Neuron (in vitro differentiated cells): ENCODE measurements around the gene TCF4.
A peak's percentile ranks its signal among the peaks of the same experiment; 100 is the strongest.

Experiments used
- H2AFZ ChIP-seq: one replicate; pipeline ENCODE4 v1.6.1; 2013; ENCODE audit warnings: low read depth, mild to moderate bottlenecking, inconsistent platforms, low read length, moderate library complexity
- H3K27me3 ChIP-seq: one replicate; pipeline ENCODE4 v1.6.1; 2013; ENCODE audit warnings: low read length; ENCODE audit not compliant: insufficient read depth
- H3K36me3 ChIP-seq: one replicate; pipeline ENCODE4 v1.6.1; 2013; ENCODE audit warnings: low read length; ENCODE audit not compliant: insufficient read depth
- H3K4me1 ChIP-seq: one replicate; pipeline ENCODE4 v1.6.1; 2013; ENCODE audit warnings: low read length; ENCODE audit not compliant: insufficient read depth
- H3K4me3 ChIP-seq: 2 replicates; pipeline ENCODE4 v1.5.1; 2013; ENCODE audit warnings: mild to moderate bottlenecking, low read length, moderate library complexity
- H3K9me3 ChIP-seq: one replicate; pipeline ENCODE4 v1.6.1; 2013; ENCODE audit warnings: low read length

The TCF4 gene

DNA sequence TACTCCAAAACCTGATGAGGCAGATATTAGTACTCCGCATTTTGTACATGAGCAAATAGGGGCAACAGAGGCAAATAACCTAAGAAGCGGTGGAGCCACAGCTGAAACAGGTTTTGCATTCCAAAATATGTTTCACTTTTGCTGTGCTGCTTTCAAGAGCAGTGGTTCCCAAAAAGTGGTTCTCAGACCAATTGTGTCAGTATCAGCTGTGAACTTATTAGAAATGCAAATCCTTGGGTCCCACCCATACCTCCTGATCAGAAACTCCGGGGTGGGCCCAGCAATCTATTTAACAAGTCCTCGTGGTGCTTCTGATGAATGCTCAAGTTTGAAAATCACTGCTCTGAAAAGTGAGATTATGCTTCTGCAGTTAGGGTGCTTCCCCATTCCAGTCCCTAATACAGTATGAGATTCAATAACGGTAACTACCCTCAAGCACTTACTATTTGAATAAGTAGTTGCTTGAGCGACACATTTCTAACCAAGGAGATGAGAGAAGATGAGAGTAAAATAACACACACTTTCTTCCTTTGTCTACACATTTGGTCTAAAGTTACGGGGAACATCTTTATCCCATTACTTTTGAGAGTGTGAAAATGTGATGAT, 17.8 kb upstream of the TCF4 start:
- Histone ChIP-seq H3K4me3 (no peak overlapping the region), H3K36me3 (no peaks in the 10 kb centered on the region), H3K27me3 (no peaks in the 10 kb centered on the region), H3K4me1 (no peaks in the 10 kb centered on the region), H2AFZ (no peak overlapping the region), H3K9me3 (no peaks in the 10 kb centered on the region)

DNA sequence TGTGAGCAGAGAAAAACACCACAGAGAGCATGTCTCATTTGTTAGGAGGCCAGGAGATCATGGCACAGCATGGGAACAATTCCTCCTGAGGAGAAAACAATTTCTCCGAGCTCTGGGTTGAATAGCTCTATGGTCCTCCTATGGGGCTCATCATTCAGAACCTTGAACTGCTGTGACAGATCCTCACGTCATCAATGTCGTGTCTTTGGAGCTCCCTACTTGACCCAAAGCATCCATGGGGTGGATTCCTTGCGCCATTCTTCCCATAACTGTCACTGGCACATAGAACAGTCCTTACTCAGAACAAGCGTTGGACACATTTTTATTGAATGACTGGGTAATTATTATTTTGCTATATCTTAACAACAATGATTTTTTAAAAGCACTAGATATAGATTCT, 15.8 kb upstream of the TCF4 start:
- no peak overlapping the region for H3K4me3 ChIP-seq
- H3K9me3 ChIP-seq = no peaks in the 10 kb centered on the region
- H3K4me1 ChIP-seq = no peaks in the 10 kb centered on the region
- H2AFZ ChIP-seq = no peak overlapping the region
- no peaks in the 10 kb centered on the region for H3K27me3 ChIP-seq
- no peaks in the 10 kb centered on the region for H3K36me3 ChIP-seq

DNA sequence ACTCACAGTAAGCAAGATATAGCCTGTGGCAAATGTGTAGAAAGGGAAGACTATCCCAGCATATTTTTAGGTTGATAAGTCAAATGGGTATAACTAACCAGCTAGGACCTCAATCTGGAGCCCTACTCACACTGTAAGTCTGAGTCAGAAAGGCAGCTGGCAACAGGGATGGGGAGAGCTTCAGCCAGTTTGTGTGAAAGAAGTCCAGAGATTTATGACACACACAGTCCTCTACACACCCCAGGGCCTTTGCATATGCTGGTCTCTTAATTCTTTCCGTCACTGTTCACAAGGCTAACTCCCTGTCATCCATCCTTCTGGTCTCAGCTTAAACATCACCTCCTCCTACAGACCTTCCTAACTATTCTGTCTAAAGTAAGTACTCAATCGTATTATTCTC, 5.9 kb upstream of the TCF4 start:
- Histone ChIP-seq H3K27me3 (no peaks in the 10 kb centered on the region), H2AFZ (no peak overlapping the region), H3K9me3 (no peaks in the 10 kb centered on the region), H3K4me3 (no peak overlapping the region), H3K4me1 (peaks cover 6% of the 10 kb centered on the region), H3K36me3 (no peaks in the 10 kb centered on the region)

DNA sequence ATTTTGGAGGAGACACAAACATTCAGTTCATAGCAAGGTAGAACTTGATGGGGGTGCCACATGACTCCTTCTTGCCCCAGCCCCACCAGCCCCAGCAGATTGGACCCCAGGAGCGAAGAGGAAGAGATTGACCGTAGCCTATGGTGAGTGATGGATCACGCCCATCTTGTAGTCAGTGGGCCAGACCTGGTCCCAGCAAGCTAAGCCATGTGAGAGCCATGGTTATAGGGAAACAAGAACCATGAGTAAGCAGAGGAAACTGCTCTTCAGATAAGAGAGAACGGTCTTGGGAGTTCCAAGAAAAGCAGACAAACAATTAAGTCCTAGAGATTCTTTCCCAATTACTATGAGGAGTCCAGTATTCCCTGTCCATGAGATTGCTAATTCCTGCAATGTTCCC, 4.6 kb upstream of the TCF4 start:
- Histone ChIP-seq H3K4me3 (no peak overlapping the region), H3K36me3 (no peaks in the 10 kb centered on the region), H3K4me1 (peaks cover 6% of the 10 kb centered on the region), H3K9me3 (no peaks in the 10 kb centered on the region), H3K27me3 (no peaks in the 10 kb centered on the region), H2AFZ (no peak overlapping the region)

DNA sequence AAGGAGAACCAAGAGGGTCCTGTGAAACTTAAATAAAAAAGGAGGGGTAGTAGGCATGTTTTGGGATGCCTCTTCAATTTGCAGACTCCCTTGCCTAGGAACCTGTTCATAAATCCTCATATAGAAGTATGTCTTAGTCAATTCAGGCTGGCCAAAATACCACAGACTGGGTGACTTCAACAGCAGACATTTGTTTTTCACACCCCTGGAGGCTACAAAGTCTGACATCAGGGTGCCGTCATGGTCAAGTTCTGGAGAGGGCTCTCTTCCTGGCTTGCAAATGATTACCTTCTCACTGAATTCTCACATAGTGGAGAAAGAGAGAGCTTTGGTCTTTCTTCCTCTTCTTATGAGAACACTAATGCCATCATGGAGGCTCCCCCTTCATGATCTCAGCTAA, 4.1 kb upstream of the TCF4 start:
- Histone ChIP-seq H3K4me1 (peaks cover 6% of the 10 kb centered on the region), H3K9me3 (no peaks in the 10 kb centered on the region), H2AFZ (no peak overlapping the region), H3K36me3 (no peaks in the 10 kb centered on the region), H3K27me3 (no peaks in the 10 kb centered on the region), H3K4me3 (no peak overlapping the region)

DNA sequence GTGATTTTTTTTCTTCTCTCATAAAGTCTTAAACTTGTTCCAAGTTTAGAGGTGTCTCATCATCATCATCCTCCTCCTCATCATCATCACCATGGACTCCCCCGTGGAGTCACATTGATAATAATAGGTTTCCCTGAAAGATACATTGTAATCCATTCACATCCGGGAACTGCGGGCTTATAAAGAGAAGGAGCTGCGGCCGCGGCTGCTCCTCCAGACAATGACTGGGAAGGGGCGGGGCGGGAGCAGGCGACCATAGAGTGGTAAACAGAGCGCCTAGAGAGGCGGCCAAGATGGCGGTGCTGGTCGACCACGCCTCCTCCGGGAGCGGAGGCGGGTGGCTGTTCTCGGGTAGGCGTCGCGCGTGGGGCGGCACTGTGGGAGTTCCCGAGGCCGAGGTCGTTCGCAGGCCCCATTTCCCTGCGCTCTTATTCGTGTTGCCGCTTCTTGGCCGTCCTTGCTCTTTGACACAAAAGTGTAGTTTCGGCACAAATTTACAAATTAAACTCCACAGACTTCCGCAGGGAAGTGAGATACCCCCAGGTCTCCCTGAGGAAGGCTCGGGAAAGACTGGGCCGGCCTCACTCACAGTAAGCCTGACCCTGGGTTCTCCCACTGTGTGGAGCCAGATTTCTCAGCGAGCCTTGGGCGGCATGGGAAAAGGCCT, 1.8 kb upstream of the TCF4 start:
- H3K27me3 ChIP-seq = no peaks in the 10 kb centered on the region
- peaks cover 23% of the 10 kb centered on the region for H3K4me1 ChIP-seq
- H3K36me3 ChIP-seq = peaks cover 4% of the 10 kb centered on the region
- H3K9me3 ChIP-seq = no peaks in the 10 kb centered on the region
- H2AFZ ChIP-seq = peak overlapping the region; percentile 92
- peak overlapping the region; percentile 98 for H3K4me3 ChIP-seq

DNA sequence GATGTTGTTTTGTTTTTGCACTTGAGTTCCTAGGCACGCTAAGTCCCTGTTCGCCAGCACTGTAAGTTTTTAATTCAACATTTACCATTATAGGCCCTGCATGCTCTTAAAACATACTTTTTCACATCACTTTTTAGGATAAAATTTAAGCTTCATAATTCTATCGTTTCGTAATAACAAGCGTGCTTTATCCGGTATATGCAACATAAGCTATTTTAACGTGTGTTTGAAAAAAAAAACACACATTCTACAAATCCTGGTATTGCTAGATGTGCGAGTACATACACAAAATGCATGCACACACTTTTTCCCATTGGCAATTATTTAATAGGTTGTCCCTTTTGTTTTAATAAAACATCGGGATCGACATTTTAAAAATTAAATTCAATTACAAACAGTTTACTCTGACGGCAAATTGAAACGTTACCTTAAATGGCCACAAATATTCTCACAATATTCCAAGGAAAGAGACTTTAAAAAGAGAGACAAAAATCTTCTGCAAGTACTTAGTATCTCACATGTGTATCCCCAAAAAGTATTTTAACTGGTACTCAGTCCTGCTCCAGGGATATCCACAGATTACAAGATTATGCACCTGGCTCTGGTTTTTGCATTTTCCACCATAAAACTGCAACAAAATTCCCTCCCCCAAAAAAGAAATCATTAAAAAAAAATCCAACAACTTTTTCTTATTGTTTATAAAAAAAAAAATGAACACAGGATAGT, 1.0 kb upstream of the TCF4 start:
- H3K27me3 ChIP-seq = no peaks in the 10 kb centered on the region
- H3K4me3 ChIP-seq = peak overlapping the region; percentile 98
- H3K9me3 ChIP-seq = no peaks in the 10 kb centered on the region
- peaks cover 7% of the 10 kb centered on the region for H3K36me3 ChIP-seq
- peaks cover 30% of the 10 kb centered on the region for H3K4me1 ChIP-seq
- H2AFZ ChIP-seq = peak overlapping the region; percentile 92

DNA sequence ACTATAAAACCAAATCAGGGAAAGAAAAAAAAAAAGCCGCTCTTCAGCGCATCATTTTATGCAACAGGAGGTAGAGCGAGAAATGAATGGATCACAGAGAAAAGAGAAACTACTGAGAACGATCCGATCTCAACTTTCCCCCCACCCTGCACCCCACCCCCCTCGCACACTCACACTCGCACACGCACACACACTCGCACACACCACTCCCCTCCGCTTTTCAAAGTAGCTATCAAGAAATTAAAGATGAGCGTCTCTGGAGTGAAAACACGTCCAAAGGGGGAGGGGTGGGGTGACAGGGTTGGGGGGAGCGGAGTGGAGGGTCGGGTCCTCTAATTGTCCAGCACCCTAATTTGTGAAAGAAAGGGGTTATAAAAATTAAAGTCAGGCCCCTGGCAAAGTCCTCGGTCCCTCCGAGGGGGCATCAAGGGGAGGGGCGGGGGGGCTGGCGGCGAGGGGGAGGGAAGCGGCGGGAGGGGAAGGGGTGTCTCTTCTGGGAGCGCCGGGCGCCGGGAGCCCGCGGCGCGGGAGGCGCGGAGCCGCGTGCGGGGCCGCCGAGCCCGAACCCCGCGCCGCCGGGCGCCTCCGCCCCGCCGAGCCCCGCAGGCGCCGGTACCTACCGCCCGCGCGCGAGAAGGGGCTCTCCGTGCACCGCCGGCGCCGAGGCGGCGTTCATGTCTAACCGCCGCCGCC, 428 bp downstream of the TCF4 start:
- Histone ChIP-seq H3K4me3 (peak overlapping the region; percentile 98), H2AFZ (no peak overlapping the region), H3K27me3 (no peaks in the 10 kb centered on the region)

DNA sequence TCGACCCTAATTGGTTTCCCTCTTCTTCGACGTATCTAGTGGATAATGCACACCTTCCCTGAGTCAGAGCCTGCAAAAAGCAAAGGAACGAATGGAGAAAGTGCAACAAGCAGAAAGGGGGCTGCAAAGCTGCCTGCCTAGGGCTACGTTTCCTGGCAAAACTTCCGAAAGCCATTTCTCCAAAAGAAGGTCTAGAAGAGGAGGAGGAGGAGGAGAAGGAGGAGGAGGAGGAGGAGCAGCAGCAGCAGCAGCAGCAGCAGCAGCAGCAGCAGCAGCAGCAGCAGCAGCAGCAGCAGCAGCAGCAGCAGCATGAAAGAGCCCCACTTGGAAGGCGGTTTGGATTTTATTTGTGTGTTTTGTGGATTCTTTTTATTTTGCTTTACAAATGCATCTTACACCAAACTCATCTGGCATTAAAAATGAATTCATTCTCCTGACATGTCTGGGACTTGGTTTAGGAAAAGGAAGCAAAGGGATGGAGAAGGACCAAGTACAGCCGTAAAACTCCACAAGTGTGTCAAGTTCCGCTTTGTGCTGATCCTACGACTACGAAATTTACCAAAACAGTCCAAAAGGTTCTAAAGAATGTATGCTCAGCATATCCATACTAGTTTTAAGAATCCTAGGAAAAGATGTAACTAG, 2.0 kb downstream of the TCF4 start:
- peaks cover 51% of the 10 kb centered on the region for H3K4me1 ChIP-seq

More for the DNA sequence above, 428 bp downstream of the TCF4 start:
- H3K4me1 ChIP-seq = peaks cover 43% of the 10 kb centered on the region
- H3K36me3 ChIP-seq = peaks cover 10% of the 10 kb centered on the region
- H3K9me3 ChIP-seq = no peaks in the 10 kb centered on the region

DNA sequence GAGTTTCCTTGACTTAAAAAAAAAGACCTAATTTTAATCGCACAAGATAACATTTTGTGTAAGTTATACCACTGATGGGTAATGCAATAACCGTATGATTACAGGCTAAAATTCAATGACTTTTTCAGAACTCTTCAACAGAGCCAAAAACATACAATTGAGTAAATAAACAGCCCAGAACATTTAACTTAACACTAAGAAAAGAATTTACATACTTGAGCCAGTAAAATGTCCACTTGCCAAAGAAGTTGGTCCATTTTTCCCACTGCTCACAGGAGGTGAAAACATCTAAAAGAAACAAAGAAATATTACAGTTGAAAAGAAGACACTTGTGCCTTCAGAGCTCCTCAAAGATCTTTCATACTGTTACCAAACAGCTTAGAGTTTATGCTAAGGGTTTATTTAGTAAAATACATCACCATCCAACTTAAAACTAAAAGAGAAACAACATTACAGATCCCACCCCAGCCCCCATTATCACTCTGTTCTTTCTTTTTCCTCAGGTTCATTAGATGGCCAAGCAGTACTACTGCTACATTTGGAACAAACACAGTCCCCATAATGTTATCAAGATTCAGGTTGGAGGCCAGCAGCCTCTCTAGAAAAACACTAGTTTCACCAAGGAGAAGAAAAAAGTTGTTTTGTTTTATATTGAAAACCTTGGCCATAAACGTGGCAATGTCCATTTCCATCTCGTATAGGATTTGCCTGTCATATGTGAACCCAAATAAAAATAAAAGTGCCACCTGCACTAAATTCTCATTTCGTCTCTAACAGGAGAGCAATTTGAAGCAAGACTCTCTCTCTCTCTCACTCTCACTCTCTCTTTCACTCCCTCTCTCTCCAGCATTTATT, 2.7 kb downstream of the TCF4 start:
- H3K36me3 ChIP-seq = peaks cover 25% of the 10 kb centered on the region
- H2AFZ ChIP-seq = no peak overlapping the region
- H3K4me3 ChIP-seq = peak overlapping the region; percentile 98
- no peaks in the 10 kb centered on the region for H3K27me3 ChIP-seq
- peaks cover 50% of the 10 kb centered on the region for H3K4me1 ChIP-seq
- H3K9me3 ChIP-seq = no peaks in the 10 kb centered on the region

More for the DNA sequence above, 2.0 kb downstream of the TCF4 start:
- H3K9me3 ChIP-seq = no peaks in the 10 kb centered on the region
- H3K36me3 ChIP-seq = peaks cover 18% of the 10 kb centered on the region
- H2AFZ ChIP-seq = no peak overlapping the region
- H3K4me3 ChIP-seq = peak overlapping the region; percentile 98
- H3K27me3 ChIP-seq = no peaks in the 10 kb centered on the region

DNA sequence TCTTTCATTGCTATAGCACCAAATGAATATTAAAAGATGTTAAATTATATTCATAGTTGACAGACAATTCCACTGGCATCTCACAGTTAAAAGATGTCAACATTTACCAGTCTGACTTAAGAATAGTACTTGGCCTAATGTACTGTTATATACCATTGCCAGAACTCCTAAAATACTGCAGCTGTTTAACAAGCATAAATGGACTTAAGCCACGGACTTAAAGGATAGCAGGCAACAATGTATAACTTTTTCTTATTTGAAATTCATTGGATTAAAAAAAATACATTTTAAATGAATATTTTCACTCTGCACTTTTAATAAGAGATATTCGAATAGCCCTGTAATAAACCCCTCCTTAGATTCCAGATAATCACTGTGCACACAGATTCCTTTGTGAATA, 3.8 kb downstream of the TCF4 start:
- no peaks in the 10 kb centered on the region for H3K9me3 ChIP-seq
- H3K4me3 ChIP-seq = peak overlapping the region; percentile 98
- H2AFZ ChIP-seq = no peak overlapping the region
- H3K4me1 ChIP-seq = peaks cover 45% of the 10 kb centered on the region
- H3K36me3 ChIP-seq = peaks cover 32% of the 10 kb centered on the region
- no peaks in the 10 kb centered on the region for H3K27me3 ChIP-seq

DNA sequence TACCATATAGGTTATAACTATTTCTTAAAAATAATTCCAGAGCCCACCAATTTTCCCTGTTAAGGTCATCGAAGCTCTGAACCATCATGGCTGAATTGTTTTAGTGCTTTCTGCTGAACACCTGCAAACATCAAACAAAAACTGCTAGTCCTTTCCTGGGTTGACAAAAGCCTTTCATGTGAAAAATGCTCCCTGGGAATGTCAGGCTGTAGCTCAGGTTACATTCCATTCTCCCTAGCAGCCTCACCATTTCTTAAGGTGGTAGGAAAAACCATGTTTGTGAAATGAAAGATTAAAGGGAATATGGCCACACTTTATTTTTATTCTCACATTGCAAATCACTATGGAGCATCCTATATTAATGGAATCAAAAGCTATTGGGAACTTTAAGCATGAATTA, 5.7 kb downstream of the TCF4 start:
- Histone ChIP-seq H3K4me3 (no peak overlapping the region), H3K27me3 (no peaks in the 10 kb centered on the region), H3K36me3 (peaks cover 36% of the 10 kb centered on the region), H3K9me3 (no peaks in the 10 kb centered on the region), H2AFZ (no peak overlapping the region), H3K4me1 (peaks cover 45% of the 10 kb centered on the region)
